CD14-positive monocyte (primary cell): ENCODE results near the gene HOXA7. TPM values are rescaled to one million over a fixed set of nuclear protein-coding genes. Genes with fewer than 3 reads are reported as not detected.

Experiments used
- DNase-seq, 3 donors: peaks; one replicate each; pipeline ENCODE4 v3.0.0-alpha.2; 2011 to 2022
- H2AFZ ChIP-seq: 2 replicates; pipeline ENCODE4 v1.6.0; 2012; ENCODE audit warnings: mild to moderate bottlenecking, low read depth, low read length, inconsistent platforms; ENCODE audit not compliant: insufficient read depth, poor library complexity, severe bottlenecking
- H3K27ac ChIP-seq, 2 donors: 1 replicate in 1 of 2; 2 replicates in 1 of 2; pipeline ENCODE4 v1.5.1; 2012 to 2013; ENCODE audit warnings: low read length in 2 of 2, control low read depth in 1 of 2, inconsistent platforms in 1 of 2, low read depth in 1 of 2, mild to moderate bottlenecking in 1 of 2
- H3K27me3 ChIP-seq, 2 donors: one replicate each; pipeline versions ENCODE4 v1.6.0 to v1.6.1; 2011 to 2013; ENCODE audit warnings: low read length in 2 of 2; ENCODE audit not compliant: control insufficient read depth in 2 of 2, insufficient read depth in 2 of 2
- H3K36me3 ChIP-seq, 2 donors: replicated peaks in 1 of 2; 1 replicate in 1 of 2; 2 replicates in 1 of 2; pipeline versions ENCODE4 v1.5.1 to v1.6.1; 2012 to 2013; ENCODE audit warnings: low read length in 2 of 2, control low read depth in 1 of 2, inconsistent platforms in 1 of 2, mild to moderate bottlenecking in 1 of 2; ENCODE audit not compliant: insufficient read depth in 2 of 2, control insufficient read depth in 1 of 2
- H3K4me1 ChIP-seq, 2 donors: 1 replicate in 1 of 2; 2 replicates in 1 of 2; pipeline versions ENCODE4 v1.5.1 to v1.6.1; 2012 to 2013; ENCODE audit warnings: low read length in 2 of 2, control low read depth in 1 of 2, inconsistent platforms in 1 of 2, mild to moderate bottlenecking in 1 of 2, moderate library complexity in 1 of 2; ENCODE audit not compliant: insufficient read depth in 2 of 2, control insufficient read depth in 1 of 2
- H3K4me2 ChIP-seq: replicated peaks from 2 replicates; pipeline ENCODE3; 2012; ENCODE audit warnings: low read length, moderate library complexity, mild to moderate bottlenecking; ENCODE audit not compliant: poor library complexity, severe bottlenecking; ENCODE audit errors: extremely low read depth
- H3K4me3 ChIP-seq, 3 experiments: fragments of 200-600 bp in 1 of 3; sonication (generic) in 1 of 3; replicated peaks in 1 of 3; 1 replicate in 2 of 3; 2 replicates in 1 of 3; pipeline ENCODE4 v1.5.1; 2011 to 2013; ENCODE audit warnings: low read length in 3 of 3, mild to moderate bottlenecking in 3 of 3, control low read depth in 2 of 3, low read depth in 2 of 3, inconsistent platforms in 1 of 3, moderate library complexity in 1 of 3
- H3K79me2 ChIP-seq: 2 replicates; pipeline ENCODE4 v1.6.0; 2012; ENCODE audit warnings: mild to moderate bottlenecking, control low read depth, inconsistent platforms, low read length, moderate library complexity; ENCODE audit not compliant: insufficient read depth
- H3K9ac ChIP-seq: 2 replicates; pipeline ENCODE4 v1.6.0; 2017; ENCODE audit warnings: low read length, mild to moderate bottlenecking; ENCODE audit not compliant: insufficient read depth, poor library complexity, severe bottlenecking
- H3K9me3 ChIP-seq, 2 donors: replicated peaks in 1 of 2; 1 replicate in 1 of 2; 2 replicates in 1 of 2; pipeline versions ENCODE4 v1.5.1 to v1.6.1; 2012 to 2013; ENCODE audit warnings: low read length in 2 of 2, control low read depth in 1 of 2; ENCODE audit not compliant: control insufficient read depth in 1 of 2, insufficient read depth in 1 of 2
- H4K20me1 ChIP-seq: 2 replicates; pipeline ENCODE4 v1.6.0; 2012; ENCODE audit warnings: mild to moderate bottlenecking, low read length, control low read depth, moderate library complexity; ENCODE audit not compliant: insufficient read depth
- H3K27ac Mint-ChIP-seq, 7 donors: one replicate each; pipeline ENCODE4 v1.8.0; 2020; ENCODE audit warnings: mild to moderate bottlenecking in 7 of 7, mixed read lengths in 7 of 7, moderate library complexity in 6 of 7, inconsistent platforms in 2 of 7
- H3K27me3 Mint-ChIP-seq, 3 donors: one replicate each; pipeline ENCODE4 v1.8.0; 2021 to 2022; ENCODE audit warnings: low read depth in 3 of 3, mild to moderate bottlenecking in 3 of 3, mixed read lengths in 3 of 3, moderate library complexity in 3 of 3, inconsistent platforms in 1 of 3
- H3K36me3 Mint-ChIP-seq, 2 donors: one replicate each; pipeline ENCODE4 v1.8.0; 2020; ENCODE audit warnings: mixed read lengths in 2 of 2, inconsistent platforms in 1 of 2, mild to moderate bottlenecking in 1 of 2
- H3K4me1 Mint-ChIP-seq: one replicate; pipeline ENCODE4 v1.8.0; 2020; ENCODE audit warnings: mild to moderate bottlenecking, mixed read lengths
- H3K4me3 Mint-ChIP-seq, 2 donors: one replicate each; pipeline ENCODE4 v1.8.0; 2020; ENCODE audit warnings: mild to moderate bottlenecking in 2 of 2, mixed read lengths in 2 of 2, moderate library complexity in 1 of 2
- H3K9me3 Mint-ChIP-seq, 7 donors: one replicate each; pipeline ENCODE4 v1.8.0; 2020 to 2022; ENCODE audit warnings: mixed read lengths in 7 of 7, mild to moderate bottlenecking in 6 of 7, moderate library complexity in 6 of 7, inconsistent platforms in 2 of 7
- WGBS: methylation state at CpG from one replicate; pipeline ENCODE4 v1.1.5; 2013; ENCODE audit warnings: missing lambda C conversion rate; ENCODE audit not compliant: insufficient coverage; 5-methylcytosine and 5-hydroxymethylcytosine counted together
- intact Hi-C, 2 donors: fragments of 100-400 bp; cut with micrococcal nuclease; formaldehyde crosslinking; loops; one replicate each; pipeline versions ENCODE4 v1.15.0 to v1.15.1; 2023
- polyA plus RNA-seq, 3 donors: library from polyadenylated mRNA; depleted of rRNA in 1 of 3; unstranded in 2 of 3; stranded (reverse) in 1 of 3; fragments of 300-500 nt in 2 of 3; fragments of >200 nt in 1 of 3; fragmentation: Illumina TruSeq in 2 of 3; gene quantifications; 1 replicate in 2 of 3; 2 replicates in 1 of 3; pipeline ENCODE4 v1.2.3, GENCODE V29; 2012 to 2021
- TF ChIP-seq, protein P1 (sequence below): fragments of 200-600 bp; IDR thresholded peaks from one replicate; pipeline ENCODE4 v1.8.0; 2022; ENCODE audit warnings: antibody characterized with exemption, mild to moderate bottlenecking

Gene HOXA7
- polyA plus RNA-seq, 3 donors = not detected

DNA sequence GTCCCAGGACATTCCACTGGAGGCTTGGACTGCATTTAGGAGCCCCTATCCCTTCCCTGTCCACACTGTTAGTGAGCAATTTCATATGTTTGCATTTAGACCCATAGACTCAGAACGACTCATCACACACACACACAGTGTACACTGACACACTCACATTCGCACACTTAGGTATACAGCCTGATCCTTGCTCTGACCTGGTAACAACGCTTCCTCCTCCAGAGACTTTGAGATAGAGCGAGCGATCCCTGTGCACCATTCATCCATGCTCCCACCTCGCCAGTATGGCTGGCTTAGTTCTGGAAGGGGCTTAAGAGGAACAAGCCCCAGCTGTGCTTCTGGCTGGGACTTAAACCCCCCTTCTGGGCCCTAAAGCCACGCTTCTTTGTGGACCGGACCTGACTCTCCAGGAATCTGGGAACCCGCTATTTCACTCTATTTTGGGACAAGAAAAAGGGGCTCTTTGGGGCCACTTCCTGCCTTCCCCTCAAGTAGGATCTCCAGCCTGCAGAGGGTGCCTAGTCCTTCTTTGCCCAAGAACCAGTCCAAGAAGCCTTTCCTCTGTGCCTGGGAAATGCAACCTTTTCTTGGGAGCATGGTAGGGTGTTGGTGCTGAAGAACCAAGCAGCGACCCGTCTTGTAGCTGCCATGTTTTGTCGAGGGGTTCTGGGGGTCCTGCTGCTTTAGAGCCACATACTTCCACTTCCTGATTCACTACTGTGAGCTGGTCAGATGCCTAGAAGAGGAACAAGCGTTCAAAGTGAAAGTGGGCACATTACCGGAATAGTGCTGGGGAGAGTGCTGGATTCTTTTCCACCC is 44.5 kb upstream of the HOXA7 start:
- intact Hi-C loops = loop anchor here (5.0 to 10.0 kb wide), 3 partner anchors 34 to 894 kb away; partner anchors contain the start of genes EVX1 (in 1 of the 2) and HOXA9 (in 1 of the 2)
- Histone ChIP-seq H3K79me2 (no peaks in the 10 kb centered on the region), H3K9me3 (peaks cover 0 to 44% of the 10 kb centered on the region in 2 donors), H3K36me3 (no peaks in the 10 kb centered on the region), H3K4me3 (peak overlapping the region in 2 of 3 experiments; percentile 15 to 72), H3K27ac (no peak overlapping the region), H2AFZ (peak overlapping the region; percentile 18), H3K27me3 (peaks cover 87 to 94% of the 10 kb centered on the region in 2 donors), H4K20me1 (no peaks in the 10 kb centered on the region), H3K9ac (no peak overlapping the region), H3K4me1 (peaks cover 41 to 48% of the 10 kb centered on the region in 2 donors), H3K4me2 (peak overlapping the region; percentile 78)
- TF ChIP-seq, protein P1, sequence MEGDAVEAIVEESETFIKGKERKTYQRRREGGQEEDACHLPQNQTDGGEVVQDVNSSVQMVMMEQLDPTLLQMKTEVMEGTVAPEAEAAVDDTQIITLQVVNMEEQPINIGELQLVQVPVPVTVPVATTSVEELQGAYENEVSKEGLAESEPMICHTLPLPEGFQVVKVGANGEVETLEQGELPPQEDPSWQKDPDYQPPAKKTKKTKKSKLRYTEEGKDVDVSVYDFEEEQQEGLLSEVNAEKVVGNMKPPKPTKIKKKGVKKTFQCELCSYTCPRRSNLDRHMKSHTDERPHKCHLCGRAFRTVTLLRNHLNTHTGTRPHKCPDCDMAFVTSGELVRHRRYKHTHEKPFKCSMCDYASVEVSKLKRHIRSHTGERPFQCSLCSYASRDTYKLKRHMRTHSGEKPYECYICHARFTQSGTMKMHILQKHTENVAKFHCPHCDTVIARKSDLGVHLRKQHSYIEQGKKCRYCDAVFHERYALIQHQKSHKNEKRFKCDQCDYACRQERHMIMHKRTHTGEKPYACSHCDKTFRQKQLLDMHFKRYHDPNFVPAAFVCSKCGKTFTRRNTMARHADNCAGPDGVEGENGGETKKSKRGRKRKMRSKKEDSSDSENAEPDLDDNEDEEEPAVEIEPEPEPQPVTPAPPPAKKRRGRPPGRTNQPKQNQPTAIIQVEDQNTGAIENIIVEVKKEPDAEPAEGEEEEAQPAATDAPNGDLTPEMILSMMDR = no peak
- WGBS = 10% methylated on average over 5 of the region's 14 CpGs
- peaks cover 0 to 45% (median 31%) of the 10 kb centered on the region in 7 donors for H3K9me3 Mint-ChIP-seq
- H3K4me3 Mint-ChIP-seq = peak overlapping the region; percentile 78 to 95
- H3K27ac Mint-ChIP-seq = peak overlapping the region in 1 of 7 donors; percentile 62
- peak; percentile 61 to 74 (median 73) for DNase-seq
- H3K36me3 Mint-ChIP-seq = peaks cover 7 to 23% of the 10 kb centered on the region in 2 donors
- peaks cover 88 to 94% (median 91%) of the 10 kb centered on the region in 3 donors for H3K27me3 Mint-ChIP-seq
- peaks cover 61% of the 10 kb centered on the region for H3K4me1 Mint-ChIP-seq

DNA sequence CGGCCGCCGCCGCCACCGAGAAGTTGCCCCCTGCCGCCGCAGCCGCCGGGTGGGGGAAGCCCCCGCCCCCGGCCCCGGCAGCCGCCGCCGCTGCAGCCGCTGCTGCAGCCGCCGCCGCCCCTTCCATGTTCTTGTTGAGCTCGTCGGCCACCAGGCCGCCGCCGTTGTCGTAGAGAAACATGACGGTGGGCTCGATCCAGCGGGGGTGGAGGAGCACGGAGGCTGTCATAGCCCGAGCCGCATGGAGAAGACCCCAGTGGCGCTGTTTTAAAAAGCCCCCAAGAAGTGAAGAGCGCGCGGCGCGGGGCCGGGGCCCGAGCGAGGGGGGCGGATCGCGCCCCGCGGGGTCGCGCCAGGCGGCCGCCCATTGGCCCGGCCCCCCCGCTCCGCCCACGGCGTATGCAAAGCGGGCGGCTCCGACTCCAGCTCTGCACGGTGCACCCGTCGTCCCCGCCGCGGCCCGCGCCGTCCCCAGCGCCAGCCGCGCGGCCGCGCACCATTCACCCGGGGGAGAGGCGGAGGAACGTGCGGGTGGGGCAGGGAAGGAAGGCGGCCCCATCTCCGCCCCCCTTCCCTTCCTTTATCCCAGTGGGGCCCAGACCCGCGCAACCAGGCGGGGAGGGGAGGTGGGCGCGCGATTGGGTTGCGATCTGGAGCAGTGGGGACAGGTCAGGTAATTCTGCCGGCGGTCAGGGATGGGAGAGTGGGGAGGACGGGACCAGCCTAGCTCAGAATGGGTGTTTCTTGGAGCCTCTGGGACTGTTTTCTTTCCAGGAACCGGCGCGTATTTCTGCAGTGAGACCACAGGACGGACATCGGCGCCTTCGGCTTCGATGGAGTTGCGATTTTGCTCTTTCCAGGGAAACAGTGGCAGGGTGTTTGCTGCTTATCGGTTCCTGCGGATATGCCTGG is 43.6 kb upstream of the HOXA7 start, which contains the start of gene HOXA13:
Gene HOXA13, minus strand, starts transcription at position 243 of the 912 bp plus-strand sequence. Its CDS starts 14 bp downstream, at position 229.
- Mint-ChIP-seq H3K4me3 (peak within 1 kb of the TSS; percentile 82 to 98), H3K27me3 (peaks cover 86 to 92% (median 89%) of the 10 kb centered on the region in 3 donors), H3K27ac (no peak within 1 kb of the TSS), H3K9me3 (peaks cover 0 to 42% (median 25%) of the 10 kb centered on the region in 7 donors), H3K36me3 (peaks cover 5 to 21% of the 10 kb centered on the region in 2 donors), H3K4me1 (peaks cover 55% of the 10 kb centered on the region)
- H3K9me3 ChIP-seq = peaks cover 0 to 36% of the 10 kb centered on the region in 2 donors
- 1% methylated on average over 77 of the region's 99 CpGs for WGBS
- no peak within 1 kb of the TSS for H3K27ac ChIP-seq
- H3K4me3 ChIP-seq = peak within 1 kb of the TSS in 2 of 3 experiments; percentile 16 to 72
- TF ChIP-seq, protein P1 = no peak
- H3K4me1 ChIP-seq = peaks cover 36 to 44% of the 10 kb centered on the region in 2 donors
- H3K79me2 ChIP-seq = no peaks in the 10 kb centered on the region
- no peaks in the 10 kb centered on the region for H4K20me1 ChIP-seq
- no peaks in the 10 kb centered on the region for H3K36me3 ChIP-seq
- DNase-seq = no peak
- peaks cover 87 to 94% of the 10 kb centered on the region in 2 donors for H3K27me3 ChIP-seq
- intact Hi-C loops = loop anchor here (5.0 to 10.0 kb wide), 6 partner anchors 33 to 895 kb away; partner anchors contain the start of genes EVX1 (in 1 of the 2) and HOXA9 (in 1 of the 2)
- peak within 1 kb of the TSS; percentile 78 for H3K4me2 ChIP-seq
- H3K9ac ChIP-seq = no peak within 1 kb of the TSS
- H2AFZ ChIP-seq = peak within 1 kb of the TSS; percentile 47
